Measurements from ENCODE around the gene GDPD3.
"Not testable (repeated sequence)": the region's sequence is repeated elsewhere in the genome, so short reads cannot be mapped to it uniquely, and the experiment has no call there.

GDPD3 gene, protein sequence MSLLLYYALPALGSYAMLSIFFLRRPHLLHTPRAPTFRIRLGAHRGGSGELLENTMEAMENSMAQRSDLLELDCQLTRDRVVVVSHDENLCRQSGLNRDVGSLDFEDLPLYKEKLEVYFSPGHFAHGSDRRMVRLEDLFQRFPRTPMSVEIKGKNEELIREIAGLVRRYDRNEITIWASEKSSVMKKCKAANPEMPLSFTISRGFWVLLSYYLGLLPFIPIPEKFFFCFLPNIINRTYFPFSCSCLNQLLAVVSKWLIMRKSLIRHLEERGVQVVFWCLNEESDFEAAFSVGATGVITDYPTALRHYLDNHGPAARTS

DNA sequence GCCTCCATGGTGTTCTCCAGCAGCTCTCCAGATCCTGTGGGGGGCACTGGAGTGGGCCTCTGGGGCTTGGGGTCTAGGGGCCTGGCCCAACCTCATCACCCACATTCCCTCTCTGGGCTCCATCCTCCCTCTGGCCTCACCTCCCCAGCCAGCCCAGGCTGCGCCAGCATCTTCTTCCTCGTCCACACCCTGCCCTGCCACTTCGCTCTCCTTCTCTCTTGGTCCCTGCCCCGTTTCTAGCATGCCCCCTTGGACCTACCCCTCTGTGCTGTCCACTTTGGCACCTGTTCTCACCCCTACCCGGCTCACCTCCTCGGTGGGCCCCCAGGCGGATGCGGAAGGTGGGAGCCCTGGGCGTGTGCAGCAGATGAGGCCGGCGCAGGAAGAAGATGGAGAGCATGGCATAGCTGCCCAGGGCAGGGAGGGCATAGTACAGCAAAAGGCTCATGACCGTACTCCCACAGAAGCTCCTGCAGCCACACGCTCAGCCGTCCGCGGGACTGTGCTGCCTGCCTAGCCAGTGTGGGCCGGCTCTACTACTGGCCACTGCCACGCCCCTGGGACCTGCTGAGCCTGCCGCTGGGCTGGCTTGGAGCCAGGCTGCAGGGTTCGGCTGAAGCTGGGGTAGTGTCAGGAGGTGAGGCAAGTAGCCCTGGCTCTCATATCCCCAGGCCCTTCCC lies at the start of gene GDPD3:
TSS of gene GDPD3 (minus strand) at position 507 of the 680 bp plus-strand sequence. CDS start at position 448, 59 bp downstream.
- no peak for DNase-seq

DNA sequence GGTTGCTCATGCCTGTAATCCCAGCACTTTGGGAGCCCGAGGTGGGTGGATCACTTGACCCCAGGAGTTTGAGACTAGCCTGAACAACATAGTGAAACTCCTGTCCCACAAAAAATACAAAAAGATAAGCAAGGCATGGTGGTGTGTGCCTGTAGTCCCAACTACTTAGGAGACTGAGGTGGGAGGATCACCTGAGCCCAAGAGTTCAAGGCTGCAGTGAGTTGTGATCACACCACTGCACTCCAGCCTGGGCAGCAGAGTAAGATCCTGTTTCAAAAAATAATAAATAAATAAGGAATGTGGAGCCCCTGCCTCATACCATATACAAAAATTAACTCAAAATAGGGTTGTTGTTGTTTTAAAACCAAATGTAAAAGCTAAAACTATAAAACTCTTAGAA lies 43.9 kb upstream of the GDPD3 start:
- DNase-seq = no peak

DNA sequence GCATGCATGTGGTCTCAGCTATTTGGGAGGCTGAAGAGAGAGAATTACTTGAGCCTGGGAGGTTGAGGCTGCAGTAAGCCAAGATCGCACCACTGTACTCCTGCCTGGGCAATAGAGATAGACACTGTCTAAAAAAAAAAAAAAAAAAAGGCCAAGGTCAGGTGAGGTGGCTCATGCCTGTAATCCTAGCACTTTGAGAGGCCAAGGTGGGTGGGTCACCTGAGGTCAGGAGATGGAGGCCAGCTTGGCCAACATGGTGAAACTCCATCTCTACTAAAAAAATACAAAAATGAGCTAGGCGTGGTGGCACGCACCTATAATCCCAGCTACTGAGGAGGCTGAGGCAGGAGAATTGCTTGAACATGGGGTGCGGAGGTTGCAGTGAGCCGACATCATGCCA lies 41.9 kb upstream of the GDPD3 start:
- no peak for DNase-seq

DNA sequence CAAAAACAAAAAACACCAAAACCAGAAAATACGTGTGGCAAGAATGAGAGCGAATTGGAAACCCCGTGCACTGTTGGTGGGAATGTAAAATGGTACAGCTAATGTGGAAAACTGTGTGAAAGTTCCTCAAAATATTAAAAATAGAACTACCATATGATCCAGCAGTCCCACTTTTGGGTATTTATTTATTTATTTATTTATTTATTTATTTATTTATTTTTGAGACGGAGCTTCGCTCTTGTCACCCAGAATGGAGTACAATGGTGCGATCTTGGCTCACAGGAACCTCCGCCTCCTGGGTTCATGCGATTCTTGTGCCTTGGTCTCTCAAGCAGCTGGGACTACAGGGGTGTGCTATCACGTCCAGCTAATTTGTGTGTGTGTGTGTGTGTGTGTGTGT lies 39.2 kb upstream of the GDPD3 start:
- DNase-seq = no peak

DNA sequence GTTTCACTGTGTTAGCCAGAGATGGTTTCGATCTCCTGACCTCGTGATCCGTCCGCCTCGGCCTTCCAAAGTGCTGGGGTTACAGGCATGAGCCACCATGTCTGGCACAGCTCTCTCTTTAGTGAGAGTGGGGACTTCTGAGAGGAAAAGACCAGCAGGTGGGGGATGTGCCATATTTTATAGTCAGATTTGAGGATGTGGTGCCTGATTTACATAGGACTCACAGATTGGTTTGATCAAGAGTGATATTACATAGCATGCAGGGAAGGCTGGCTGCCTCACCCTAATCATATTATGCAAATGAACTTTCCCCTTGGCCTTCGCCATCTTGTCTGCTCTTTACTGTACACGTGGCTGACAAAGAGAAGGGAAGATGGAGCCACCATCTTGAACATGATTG lies 37.8 kb upstream of the GDPD3 start:
- no peak for DNase-seq

DNA sequence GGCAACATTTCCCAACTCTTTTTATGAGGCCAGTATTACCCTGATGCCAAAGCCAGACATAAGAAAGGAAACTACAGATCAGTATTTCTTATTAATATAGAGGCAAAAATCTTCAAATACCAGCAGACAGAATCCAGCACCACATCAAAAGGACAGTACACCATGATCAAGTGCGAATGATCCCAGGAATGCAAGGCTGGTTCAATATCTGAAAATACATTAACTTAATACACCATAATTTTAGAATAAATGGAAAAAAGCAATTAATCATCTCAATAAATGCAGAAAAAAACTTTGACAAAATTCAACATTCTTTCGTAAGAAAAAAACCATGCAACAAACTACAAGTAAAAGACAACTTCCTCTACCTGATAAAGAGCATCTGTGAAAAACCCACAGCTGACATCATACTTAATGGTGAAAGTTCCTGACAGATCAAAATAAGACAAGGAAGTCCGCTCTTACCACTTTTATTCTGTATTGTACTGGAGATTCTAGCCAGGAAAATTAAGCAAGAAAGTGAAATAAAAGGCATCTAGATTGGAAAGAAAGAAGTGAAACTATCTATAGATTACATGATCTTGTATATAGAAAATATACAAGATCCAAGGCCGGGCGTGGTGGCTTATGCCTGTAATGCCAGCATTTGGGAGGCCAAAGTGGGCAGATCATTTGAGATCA lies 36.1 kb upstream of the GDPD3 start:
- no peak for DNase-seq

DNA sequence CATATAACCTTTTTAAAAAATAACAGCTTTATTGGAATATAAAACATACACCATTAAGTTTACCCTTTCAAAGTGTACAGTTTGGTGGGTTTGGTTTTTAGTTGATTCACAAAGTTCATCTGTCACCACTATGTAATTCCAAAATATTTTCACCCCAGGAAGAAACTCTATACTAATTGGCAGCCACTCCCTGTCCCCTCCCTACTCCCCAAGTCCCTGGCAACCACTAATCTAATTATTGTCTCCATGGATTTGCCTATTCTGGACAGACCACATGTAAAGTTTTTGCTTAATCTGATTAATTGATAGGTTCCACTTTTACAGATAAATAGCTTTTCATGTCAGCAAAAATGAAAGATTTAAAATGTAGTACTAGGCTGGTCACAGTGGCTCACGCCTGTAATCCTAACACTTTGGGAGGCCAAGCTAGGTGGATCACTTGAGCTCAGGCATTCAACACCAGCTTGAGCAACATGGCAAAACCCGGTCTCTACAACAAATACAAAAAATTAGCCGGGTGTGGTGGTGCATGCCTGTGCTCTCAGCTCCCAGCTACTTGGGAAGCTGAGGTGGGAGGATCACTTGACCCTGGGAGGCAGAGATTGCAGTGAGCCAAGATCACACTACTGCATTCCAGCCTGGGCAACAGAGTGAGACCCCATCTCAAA lies 34.6 kb upstream of the GDPD3 start:
- no peak for DNase-seq

DNA sequence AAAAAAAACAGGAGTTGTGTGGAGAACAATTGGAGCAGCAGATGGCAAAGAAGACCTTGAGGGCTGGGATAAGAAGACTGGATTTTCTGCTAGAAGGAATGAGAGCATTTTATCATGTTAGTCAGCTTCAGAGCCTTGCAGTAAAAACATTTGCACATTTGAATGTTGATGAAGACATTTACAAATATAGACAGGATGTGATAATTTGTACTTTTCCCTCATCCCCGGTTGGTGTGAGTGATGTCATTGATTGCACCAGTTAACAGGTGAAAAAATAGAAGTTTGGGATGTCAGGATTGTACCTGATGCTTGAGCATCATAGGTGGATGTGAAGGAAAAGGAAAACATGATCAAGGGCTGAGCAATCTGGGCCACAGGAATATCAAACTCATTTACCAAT lies 32.3 kb upstream of the GDPD3 start:
- DNase-seq = no peak

DNA sequence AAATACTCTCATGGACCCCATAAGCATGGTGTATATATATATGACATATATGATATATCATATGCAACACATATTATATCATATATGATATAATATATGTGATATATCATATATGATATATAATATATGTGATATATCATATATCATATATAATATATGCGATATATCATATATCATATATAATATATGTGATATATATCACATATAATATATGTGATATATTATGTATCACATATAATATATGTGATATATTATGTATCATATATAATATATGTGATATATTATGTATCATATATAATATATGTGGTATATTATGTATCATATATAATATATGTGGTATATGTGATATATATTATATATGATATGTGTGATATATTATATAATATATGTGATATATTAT lies 31.6 kb upstream of the GDPD3 start:
- no peak for DNase-seq

DNA sequence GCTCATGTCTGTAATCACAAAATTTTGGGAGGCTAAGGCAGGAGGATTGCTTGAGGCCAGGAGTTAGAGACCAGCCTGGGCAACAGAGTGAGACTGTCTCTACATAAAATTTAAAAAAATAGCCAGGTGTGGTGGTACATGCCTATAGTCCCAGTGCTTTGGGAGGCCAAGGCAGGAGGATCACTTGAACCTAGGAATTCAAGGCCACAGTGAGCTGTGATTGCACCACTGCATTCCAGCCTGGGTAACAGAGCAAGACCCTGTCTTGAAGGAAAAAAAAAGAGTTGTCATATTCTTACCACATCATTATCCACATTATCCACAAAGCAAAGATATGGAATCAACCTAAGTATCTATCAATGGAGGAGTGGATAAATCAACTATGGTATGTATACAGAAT lies 30.7 kb upstream of the GDPD3 start:
- no peak for DNase-seq

DNA sequence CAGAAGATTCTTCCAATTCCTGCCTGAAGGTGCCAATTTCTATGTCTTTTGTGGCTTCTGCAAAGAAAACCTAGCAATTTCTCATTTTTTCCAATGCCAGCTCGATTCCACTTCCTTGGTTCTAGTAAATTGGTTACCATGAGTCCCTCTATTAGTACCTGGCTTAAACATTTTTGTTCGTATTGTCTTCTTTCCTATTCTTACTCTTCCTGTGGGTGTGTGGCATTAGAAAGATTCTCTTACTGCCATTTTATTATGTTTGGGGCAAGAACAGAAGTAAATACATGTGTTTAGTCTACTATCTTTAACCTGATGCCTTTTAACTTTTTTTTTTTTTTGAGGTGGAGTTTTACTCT lies 30.0 kb upstream of the GDPD3 start:
- DNase-seq = no peak

DNA sequence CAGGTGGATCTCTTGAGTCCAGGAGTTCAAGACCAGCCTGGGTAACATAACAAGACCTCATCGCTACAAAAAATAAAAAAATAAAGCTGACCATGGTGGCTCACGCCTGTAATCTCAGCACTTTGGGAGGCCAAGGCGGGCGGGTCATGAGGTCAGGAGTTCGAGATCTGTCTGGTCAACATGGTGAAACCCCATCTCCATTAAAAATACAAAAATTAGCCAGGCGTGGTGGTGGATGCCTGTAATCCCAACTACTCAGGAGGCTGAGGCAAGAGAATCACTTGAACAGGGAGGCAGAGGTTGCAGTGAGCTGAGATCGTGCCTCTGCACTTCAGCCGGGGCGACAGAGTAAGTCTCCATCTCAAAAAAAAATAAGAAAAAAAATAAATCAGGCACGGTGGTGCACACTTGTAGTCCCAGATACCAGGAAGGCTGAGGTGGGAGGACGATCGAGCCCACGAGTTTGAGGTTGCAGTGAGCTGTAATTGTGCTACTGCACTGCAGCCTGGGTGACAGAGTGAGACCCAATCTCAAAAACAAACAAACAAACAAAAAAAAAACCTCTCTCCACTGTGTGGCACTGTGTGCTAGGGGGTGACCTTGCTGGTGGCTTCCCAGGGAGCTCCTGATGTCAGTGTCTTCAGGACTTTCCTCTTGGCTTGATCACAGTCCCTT lies 29.5 kb upstream of the GDPD3 start:
- no peak for DNase-seq

DNA sequence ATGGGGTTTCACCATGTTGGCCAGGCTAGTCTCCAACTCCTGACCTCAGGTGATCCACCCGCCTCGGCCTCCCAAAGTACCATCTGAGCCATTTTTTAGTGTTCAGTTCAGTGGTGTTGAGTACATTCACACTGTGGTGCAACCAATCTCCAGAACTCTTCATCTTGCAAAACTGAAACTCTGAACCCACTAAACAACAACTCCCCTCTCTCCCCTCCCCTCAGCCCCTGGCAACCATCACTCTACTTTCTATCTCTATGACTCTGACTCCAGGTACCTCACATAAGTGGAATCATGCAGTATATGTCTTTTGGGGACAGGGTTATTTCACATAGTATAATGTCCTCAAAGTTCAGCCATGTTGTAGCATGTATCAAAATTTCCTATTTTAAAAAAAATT lies 28.4 kb upstream of the GDPD3 start:
- DNase-seq = no peak

DNA sequence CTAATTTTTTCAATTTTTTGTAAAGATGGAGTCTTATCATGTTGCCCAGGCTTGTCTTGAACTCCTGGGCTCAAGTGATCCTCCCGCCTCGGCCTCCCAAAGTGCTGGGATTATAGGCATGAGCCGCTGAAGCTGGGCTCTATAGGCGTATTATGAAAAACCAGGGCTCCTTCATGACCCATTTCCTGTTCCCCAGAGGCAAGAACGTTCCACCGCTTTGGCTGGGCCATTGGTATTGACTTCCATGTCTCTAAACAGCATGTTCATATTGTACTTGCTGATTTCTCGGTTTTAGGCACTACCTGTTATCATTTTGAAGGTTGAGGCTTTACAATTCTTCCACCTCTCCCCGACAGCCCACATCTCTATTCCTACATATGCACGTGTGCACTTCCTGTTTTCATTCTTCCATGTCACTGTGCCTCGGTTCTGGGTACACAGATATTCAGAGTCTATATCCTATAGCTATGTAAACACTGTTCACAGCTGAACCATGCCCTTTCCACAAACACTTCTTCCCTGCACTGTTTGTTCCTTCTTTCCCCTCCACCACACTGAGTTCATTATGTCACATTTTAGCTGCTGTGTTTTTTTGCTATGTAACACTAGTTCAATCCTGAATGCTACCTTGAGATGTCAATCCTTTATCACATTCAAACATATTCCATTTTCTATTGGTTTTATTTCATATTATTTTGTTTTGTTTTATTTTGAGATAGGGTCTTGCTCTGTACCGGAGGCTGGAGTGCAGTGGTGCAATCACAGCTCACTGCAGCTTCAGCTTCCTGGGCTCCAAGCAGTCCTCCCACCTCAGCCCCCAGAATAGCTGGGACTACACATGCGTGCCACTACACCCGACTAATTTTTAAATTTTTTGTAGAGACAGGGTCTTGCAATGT lies 26.5 kb upstream of the GDPD3 start:
- no peak for DNase-seq

DNA sequence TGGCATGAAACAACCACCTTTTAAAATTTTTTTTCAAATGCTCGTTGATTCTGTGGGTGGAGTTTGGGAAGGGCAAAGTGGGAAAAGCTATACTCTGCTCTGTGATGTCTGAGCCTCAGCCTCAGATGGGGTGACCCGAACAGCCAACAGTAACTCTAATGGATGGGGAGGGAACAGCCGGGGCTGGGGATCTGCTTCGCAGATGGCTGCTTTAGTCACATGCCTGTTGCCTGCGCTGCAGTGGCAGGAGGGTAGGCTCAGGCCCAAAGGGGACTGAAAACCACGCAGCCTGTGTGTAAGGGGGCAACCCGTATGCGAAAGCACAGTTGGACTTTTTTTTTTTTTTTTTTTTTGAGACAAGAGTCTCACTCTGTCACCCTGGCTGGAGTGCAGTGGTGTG lies 24.6 kb upstream of the GDPD3 start:
- DNase-seq = no peak

DNA sequence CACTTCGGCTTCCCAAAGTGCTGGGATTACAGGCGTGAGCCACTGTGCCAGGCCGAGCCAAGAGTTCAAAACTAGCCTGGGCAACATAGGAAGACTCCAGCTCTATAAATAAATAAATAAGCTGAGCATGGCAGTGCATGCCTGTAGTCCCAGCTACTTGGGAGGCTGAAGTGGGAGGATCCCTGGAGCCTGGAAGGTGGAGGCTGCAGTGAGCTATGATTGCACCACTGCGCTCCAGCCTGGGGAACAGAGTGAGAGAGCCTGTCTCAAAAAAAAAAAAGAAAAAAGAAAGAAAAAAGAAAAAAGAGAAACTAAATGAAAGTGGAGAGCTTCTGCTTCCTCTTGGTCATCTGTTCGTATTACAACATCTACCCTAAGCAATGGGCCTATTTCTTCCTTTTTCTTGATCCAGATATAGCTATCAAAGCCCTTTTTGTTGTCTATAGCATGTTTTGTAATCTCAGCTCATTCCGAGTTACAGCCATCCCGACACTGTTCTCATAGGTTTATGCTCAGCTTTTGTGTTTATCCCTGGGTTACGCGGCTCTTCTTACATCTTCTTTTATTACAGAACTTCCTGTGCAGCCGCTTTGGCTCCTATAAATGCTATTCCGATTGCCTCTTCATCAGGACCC lies 23.8 kb upstream of the GDPD3 start:
- DNase-seq = no peak

DNA sequence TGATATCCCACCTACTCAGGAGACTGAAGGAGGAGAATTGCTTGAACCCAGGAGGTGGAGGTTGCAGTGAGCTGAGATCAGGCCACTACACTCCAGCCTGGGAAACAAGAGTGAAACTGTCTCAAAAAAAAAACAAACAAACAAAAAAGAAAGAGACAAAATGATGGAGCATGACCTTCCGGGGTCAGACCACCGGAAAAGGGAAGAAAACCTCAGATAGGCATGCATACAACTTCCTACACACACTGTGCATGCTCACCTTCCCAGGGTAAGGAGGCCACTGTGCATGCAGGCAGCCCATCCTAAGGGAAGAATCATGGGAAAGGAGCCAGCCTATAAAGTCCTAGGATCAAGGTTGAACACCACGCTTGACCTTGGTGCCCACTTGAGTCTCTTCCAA lies 19.3 kb upstream of the GDPD3 start:
- no peak for DNase-seq

DNA sequence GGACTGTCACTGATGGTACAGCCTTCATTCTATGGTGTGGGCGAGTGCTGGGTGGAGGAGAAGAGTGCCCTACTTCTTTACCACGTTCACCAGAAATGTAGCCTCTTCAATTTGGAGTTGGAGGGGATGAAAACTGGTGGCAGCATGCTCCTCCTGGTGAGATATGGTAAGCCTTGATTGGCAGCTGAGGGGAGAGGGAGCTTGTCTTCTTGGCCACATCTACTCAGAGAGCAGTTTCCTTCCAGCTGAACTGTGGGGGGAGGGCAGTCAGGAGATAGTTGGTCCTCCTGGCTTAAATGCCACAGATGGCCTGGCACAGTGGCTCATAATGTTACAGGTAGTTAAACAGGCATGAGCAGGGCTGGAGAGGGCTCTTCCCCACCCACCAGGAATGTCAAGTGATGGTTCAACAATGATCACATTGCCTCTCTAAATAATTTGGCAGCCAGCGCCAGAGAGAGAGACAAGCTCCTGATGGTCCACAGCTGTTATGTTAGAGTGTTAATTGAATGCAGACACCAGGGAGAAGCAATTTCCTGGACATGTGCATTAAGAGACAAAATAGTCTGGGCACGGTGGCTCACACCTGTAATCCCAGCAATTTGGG lies 18.6 kb upstream of the GDPD3 start:
- DNase-seq = no peak

DNA sequence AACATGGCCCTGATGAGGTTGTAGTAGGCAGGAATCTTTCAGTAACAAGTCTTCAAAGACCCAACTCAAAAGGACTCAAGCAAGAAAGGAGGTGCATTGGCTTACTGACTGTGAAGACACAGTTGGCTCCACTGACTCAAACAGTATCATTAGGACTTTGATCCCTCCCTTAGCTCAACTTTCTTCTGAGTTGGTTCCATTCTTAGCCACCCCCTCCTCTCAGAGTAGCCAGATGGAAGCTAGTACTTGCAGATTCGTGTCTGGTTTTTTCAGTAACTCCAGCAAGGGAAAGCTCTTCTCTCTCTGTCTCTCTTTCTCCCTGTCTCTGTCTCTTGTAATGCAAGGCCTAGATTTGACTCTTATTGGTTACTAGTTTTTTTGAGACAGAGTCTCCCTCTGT lies 14.7 kb upstream of the GDPD3 start:
- DNase-seq = no peak

DNA sequence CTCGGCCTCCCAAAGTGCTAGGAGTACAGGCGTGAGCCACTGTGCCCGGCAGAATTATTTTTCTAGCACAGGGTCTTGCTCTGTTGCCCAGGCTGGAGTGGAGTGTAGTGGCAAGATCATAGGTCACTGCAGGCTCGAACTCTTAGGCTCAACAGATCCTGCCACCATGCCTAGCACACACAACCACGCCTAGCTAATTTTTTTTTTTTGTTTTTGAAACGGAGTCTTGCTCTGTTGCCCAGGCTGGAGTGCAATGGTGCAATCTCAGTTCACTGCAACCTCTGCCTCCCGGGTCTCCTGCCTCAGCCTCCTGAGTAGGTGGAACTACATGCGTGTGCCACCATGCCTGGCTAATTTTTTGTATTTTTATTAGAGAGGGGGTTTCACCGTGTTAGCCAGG lies 12.4 kb upstream of the GDPD3 start:
- not testable (repeated sequence) for DNase-seq

DNA sequence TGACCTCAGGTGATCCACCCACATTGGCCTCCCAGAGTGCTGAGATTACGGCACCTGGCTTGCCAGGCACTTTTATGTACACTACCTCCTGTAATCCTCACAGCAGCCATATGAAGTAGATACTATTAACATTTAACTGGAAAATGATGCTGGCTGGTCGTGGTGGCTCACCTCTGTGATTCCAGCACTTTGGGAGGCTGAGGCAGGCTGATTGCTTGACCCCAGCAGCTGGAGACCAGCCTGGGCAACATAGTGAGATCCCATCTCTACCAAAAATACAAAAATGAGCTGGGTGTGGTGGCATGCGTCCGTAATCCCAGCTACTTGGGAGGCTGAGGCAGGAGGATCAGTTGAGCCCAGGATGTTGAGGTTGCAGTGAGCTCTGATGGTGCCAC lies 11.6 kb upstream of the GDPD3 start:
- no peak for DNase-seq

Data from activated CD4-positive, alpha-beta T cell treated with anti-CD3 and anti-CD28 coated beads, Interleukin-2, amount 50 U/mL, for 48 hours (primary cell).